Transverse colon (tissue), 4 donors: Measurements from ENCODE around the gene ZNF516. TPM values are rescaled to one million over a fixed set of nuclear protein-coding genes. Genes with fewer than 3 reads are reported as not detected.

Experiments used
- DNase-seq: peaks from one replicate; pipeline ENCODE4 v3.0.0-alpha.2; 2019
- H3K27ac ChIP-seq, 4 donors: fragments of 200-600 bp; sonication (generic); 2 replicates each; pipeline ENCODE4 v1.5.1; 2016 to 2018; ENCODE audit warnings: inconsistent platforms in 4 of 4
- H3K27me3 ChIP-seq: fragments of 200-600 bp; sonication (generic); 2 replicates; pipeline ENCODE4 v1.5.1; 2017; ENCODE audit warnings: inconsistent platforms
- H3K36me3 ChIP-seq, 4 donors: fragments of 200-600 bp; sonication (generic); 2 replicates each; pipeline ENCODE4 v1.5.1; 2017 to 2019; ENCODE audit warnings: inconsistent platforms in 4 of 4
- H3K4me1 ChIP-seq, 4 donors: fragments of 200-600 bp; sonication (generic); 2 replicates each; pipeline ENCODE4 v1.5.1; 2017 to 2020; ENCODE audit warnings: inconsistent platforms in 4 of 4
- H3K4me3 ChIP-seq, 4 donors: fragments of 200-600 bp; sonication (generic); 1 replicate in 1 of 4; 2 replicates in 3 of 4; pipeline versions ENCODE4 v1.5.1 to v1.6.1; 2017 to 2019; ENCODE audit warnings: inconsistent platforms in 4 of 4
- H3K9me3 ChIP-seq, 2 donors: fragments of 200-600 bp; sonication (generic); 2 replicates each; pipeline ENCODE4 v1.5.1; 2017 to 2019; ENCODE audit warnings: inconsistent platforms in 2 of 2
- EP300 ChIP-seq: sonication (generic); formaldehyde crosslinking; IDR thresholded peaks from one replicate; pipeline ENCODE4 v1.6.1; 2017; ENCODE audit warnings: antibody characterized with exemption, low read depth
- POLR2A ChIP-seq: fragments of 450-650 bp; IDR thresholded peaks from one replicate; pipeline ENCODE4 v1.6.1; 2016; ENCODE audit warnings: antibody characterized with exemption, mild to moderate bottlenecking, moderate library complexity
- POLR2AphosphoS5 ChIP-seq, 3 donors: sonication (generic); formaldehyde crosslinking; IDR thresholded peaks; one replicate each; pipeline ENCODE4 v1.6.1; 2016; ENCODE audit warnings: antibody characterized with exemption in 3 of 3
- WGBS, 2 donors: methylation state at CpG; one replicate each; pipeline ENCODE4 v1.1.5; 2018; ENCODE audit warnings: low coverage in 1 of 2; 5-methylcytosine and 5-hydroxymethylcytosine counted together
- in situ Hi-C, 4 donors: fragments of 200-750 bp; cut with MboI; loops; one replicate each; pipeline versions ENCODE4 v1.15.0 to v1.15.1; 2017; ENCODE audit warnings: low sequenced_read_pairs in 3 of 4, low pct_ligation_motif_present in 1 of 4, low pct_unique_long_range_greater_than_20kb in 1 of 4
- intact Hi-C: fragments of 100-400 bp; cut with DNase I; formaldehyde crosslinking; loops from one replicate; pipeline ENCODE4 v1.15.1; 2023; ENCODE audit warnings: low total_unique reads
- total RNA-seq, 4 donors: library from RNA; depleted of rRNA; stranded (reverse); fragments of >200 nt; gene quantifications; one replicate each; pipeline ENCODE4 v1.1.0, GENCODE V29; 2016
- TF ChIP-seq, protein P1 (sequence below), 5 experiments: fragments of 200-600 bp in 3 of 5; fragments of 450-650 bp in 2 of 5; sonication (generic) in 3 of 5; IDR thresholded peaks; 1 replicate in 2 of 5; 2 replicates in 3 of 5; pipeline ENCODE4 v1.5.1; 2016 to 2017; ENCODE audit warnings: antibody characterized with exemption in 5 of 5, inconsistent platforms in 3 of 5, mild to moderate bottlenecking in 2 of 5, moderate library complexity in 1 of 5

The ZNF516 gene
- total RNA-seq, 4 donors from 2014 or later, result 19.4 to 37.8 (median 26.7) TPM

- 72 to 88% methylated on average over 6 to 17 of the region's 17 CpGs for WGBS, 2 donors
- DNase-seq, result no peak
- no peaks in the 10 kb centered on the region for H3K9me3 ChIP-seq
- H3K36me3 ChIP-seq, result no peaks in the 10 kb centered on the region
- H3K4me1 ChIP-seq, result no peaks in the 10 kb centered on the region
- intact Hi-C loops (no loop called here), in situ Hi-C loops (no loop called here)
- H3K27ac ChIP-seq, result no peak overlapping the region
- H3K4me3 ChIP-seq, result no peak overlapping the region
- TF ChIP-seq POLR2AphosphoS5 (IDR thresholded peaks at IDR 0.05), result no peak
- TF ChIP-seq, protein P1, sequence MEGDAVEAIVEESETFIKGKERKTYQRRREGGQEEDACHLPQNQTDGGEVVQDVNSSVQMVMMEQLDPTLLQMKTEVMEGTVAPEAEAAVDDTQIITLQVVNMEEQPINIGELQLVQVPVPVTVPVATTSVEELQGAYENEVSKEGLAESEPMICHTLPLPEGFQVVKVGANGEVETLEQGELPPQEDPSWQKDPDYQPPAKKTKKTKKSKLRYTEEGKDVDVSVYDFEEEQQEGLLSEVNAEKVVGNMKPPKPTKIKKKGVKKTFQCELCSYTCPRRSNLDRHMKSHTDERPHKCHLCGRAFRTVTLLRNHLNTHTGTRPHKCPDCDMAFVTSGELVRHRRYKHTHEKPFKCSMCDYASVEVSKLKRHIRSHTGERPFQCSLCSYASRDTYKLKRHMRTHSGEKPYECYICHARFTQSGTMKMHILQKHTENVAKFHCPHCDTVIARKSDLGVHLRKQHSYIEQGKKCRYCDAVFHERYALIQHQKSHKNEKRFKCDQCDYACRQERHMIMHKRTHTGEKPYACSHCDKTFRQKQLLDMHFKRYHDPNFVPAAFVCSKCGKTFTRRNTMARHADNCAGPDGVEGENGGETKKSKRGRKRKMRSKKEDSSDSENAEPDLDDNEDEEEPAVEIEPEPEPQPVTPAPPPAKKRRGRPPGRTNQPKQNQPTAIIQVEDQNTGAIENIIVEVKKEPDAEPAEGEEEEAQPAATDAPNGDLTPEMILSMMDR (IDR thresholded peaks at IDR 0.05), result no peak
- TF ChIP-seq POLR2A, result no peak
- TF ChIP-seq EP300, result no peak
- H3K27me3 ChIP-seq, result no peaks in the 10 kb centered on the region
Measured at GRCh38 chr18:76507830-76508385, 12.9 kb upstream of the ZNF516 start.

DNA sequence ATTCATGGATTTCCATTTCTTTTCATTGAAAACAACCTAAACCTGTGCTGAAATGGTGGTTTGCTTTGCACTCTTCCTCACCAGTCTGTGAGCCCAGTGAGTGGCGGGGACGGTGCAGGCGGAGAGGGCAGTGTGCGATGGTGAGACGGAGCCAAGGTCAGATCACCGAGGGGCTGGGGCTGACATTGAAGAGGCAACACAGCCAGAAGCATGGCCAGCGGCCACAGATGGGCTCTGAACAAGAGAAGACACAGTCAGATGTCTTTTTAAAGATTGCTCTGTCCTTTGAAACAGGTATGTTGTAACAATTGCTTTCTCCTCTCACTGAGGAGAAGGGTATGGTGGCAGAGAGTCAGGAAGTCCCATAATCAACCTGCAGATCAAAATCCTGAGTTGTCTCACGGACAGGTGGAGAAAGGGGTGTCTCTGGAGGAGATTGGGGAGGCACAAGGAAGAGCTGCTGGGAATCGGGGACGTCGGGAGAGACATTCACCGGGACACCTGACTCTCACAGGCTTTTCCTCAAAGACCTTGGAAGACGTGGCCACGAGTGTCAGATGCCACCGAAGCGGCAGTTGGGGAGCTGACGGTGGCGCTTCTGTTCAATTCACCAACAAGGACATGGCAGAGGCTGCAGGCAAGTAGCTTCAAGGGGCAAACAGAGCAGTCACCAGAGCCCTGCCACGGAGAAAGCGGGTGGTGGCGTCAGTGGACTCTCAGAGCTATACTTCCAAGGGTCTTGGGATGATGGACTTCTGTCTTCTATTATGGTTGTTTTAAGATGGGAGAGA, 12.1 kb upstream of the ZNF516 start:
- in situ Hi-C loops, result no loop called here
- no peak for DNase-seq
- WGBS, 2 donors, result 92 to 93% methylated on average over 9 to 21 of the region's 21 CpGs

DNA sequence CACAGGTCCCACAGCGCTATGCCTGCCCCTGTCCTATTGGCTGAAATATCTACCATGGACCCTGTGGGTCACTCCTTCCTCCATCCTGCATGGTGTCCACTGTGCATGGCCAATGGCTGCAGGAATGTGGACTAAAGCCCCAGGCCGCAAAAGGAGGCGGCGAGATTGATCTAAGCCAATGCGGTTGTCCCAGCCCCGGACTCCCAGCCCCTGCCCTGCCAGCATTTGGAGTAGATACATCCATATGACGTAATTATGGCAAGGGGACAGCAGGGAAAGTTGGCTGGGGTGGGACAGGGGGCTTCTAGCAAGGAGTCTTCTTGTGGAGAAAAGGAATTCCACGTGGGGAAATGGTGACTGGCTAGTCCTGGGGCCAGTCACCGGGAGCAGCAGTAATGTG, 11.4 kb upstream of the ZNF516 start:
- H3K27me3 ChIP-seq, result no peaks in the 10 kb centered on the region
- no peaks in the 10 kb centered on the region for H3K4me1 ChIP-seq
- WGBS, 2 donors, result 80 to 89% methylated on average over 5 to 9 of the region's 9 CpGs
- no peaks in the 10 kb centered on the region for H3K9me3 ChIP-seq
- no peak overlapping the region for H3K4me3 ChIP-seq
- intact Hi-C loops (no loop called here), in situ Hi-C loops (no loop called here)
- H3K27ac ChIP-seq, result no peak overlapping the region
- TF ChIP-seq POLR2AphosphoS5 (IDR thresholded peaks at IDR 0.05), result no peak
- H3K36me3 ChIP-seq, result no peaks in the 10 kb centered on the region
- DNase-seq, result no peak

More for the DNA sequence above, 12.1 kb upstream of the ZNF516 start:
- intact Hi-C loops, result no loop called here
- Histone ChIP-seq H3K4me1 (no peaks in the 10 kb centered on the region), H3K4me3 (no peak overlapping the region), H3K9me3 (no peaks in the 10 kb centered on the region), H3K27ac (no peak overlapping the region), H3K27me3 (no peaks in the 10 kb centered on the region), H3K36me3 (no peaks in the 10 kb centered on the region)
- TF ChIP-seq POLR2AphosphoS5 (IDR thresholded peaks at IDR 0.05) (no peak), EP300 (no peak), POLR2A (no peak)
- TF ChIP-seq, protein P1 (IDR thresholded peaks at IDR 0.05), result no peak

- Histone ChIP-seq H3K36me3 (no peaks in the 10 kb centered on the region), H3K4me1 (no peaks in the 10 kb centered on the region), H3K9me3 (no peaks in the 10 kb centered on the region), H3K27ac (no peak overlapping the region), H3K27me3 (no peaks in the 10 kb centered on the region), H3K4me3 (no peak overlapping the region)
- in situ Hi-C loops (no loop called here), intact Hi-C loops (no loop called here)
- TF ChIP-seq, protein P1 (IDR thresholded peaks at IDR 0.05), result no peak
- DNase-seq, result no peak
- WGBS, 2 donors, result 79 to 81% methylated on average over 2 of the region's 2 CpGs
Measured at GRCh38 chr18:76505614-76506013, 10.6 kb upstream of the ZNF516 start.
